ENCODE measurements around the gene TSHZ2. TPM values are rescaled to one million over a fixed set of nuclear protein-coding genes. Genes with fewer than 3 reads are reported as not detected.

TSHZ2 gene
- total and polyA plus RNA-seq, 2 of the 4 experiments (the other 2 are of a cell fraction): under 0.01 to 0.02 TPM

DNA sequence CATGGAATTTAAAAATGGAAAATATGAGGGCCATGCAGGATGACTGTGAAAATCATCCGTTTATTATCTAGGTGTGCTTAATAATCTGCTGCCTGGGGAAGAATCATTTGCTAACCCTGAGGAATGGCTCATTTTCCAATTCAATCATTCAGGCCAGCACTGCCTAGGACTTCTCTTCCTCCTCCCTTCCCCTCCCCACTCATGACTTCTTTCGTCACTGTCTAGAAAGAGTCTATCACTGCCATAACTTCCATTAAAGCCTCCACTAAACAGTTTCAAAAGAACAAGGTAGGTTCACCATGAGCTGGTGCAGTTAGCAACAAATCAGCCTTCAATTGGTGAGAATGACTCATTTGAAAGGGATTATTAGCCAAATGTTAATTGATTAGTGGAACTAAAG, 43.9 kb downstream of the TSHZ2 start:
- Histone ChIP-seq H3K9ac (ENCODE audit: low read depth, low read length) (no peak overlapping the region), H2AK5ac (ENCODE audit: low read depth, low read length) (no peak overlapping the region), H3K4me1 (ENCODE audit: control insufficient read depth, insufficient read depth, low read length) (no peaks in the 10 kb centered on the region), H4K20me1 (ENCODE audit: insufficient read depth, low read length) (no peaks in the 10 kb centered on the region), H3K27me3 (ENCODE audit: control insufficient read depth, insufficient read depth, low read length) (no peaks in the 10 kb centered on the region), H2AK9ac (replicated peaks; ENCODE audit: low read depth, low read length, poor library complexity) (no peak overlapping the region), H3K4me2 (ENCODE audit: low read depth, low read length) (no peak overlapping the region), H2BK20ac (ENCODE audit: low read depth, low read length) (no peak overlapping the region), H4K5ac (ENCODE audit: low read depth, low read length) (no peak overlapping the region), H3K4ac (ENCODE audit: low read depth, low read length) (no peak overlapping the region), H3K18ac (ENCODE audit: low read depth, low read length) (no peak overlapping the region), H2BK15ac (ENCODE audit: low read depth, low read length) (no peak overlapping the region), H3K36me3 (ENCODE audit: control insufficient read depth, insufficient read depth, low read length) (no peaks in the 10 kb centered on the region), H3K56ac (ENCODE audit: extremely low read depth, insufficient read depth, low read length) (no peak overlapping the region), H3K4me3 (ENCODE audit: insufficient read depth, low read depth, low read length) (no peak overlapping the region), H2AFZ (replicated peaks; ENCODE audit: low read length, poor library complexity) (no peak overlapping the region), H3K23ac (ENCODE audit: low read depth, low read length) (no peak overlapping the region), H4K91ac (ENCODE audit: insufficient read depth, low read depth, low read length) (no peak overlapping the region), H2BK120ac (ENCODE audit: low read depth, low read length) (no peak overlapping the region), H4K8ac (ENCODE audit: low read depth in 2 of 2, low read length in 2 of 2) (no peak overlapping the region), H3K9me1 (ENCODE audit: insufficient read depth, low read length) (no peaks in the 10 kb centered on the region), H3K79me1 (ENCODE audit: low read depth in 1 of 2, low read length in 2 of 2) (no peaks in the 10 kb centered on the region), H2BK5ac (ENCODE audit: low read depth, low read length, poor library complexity, severe bottlenecking) (no peak overlapping the region), H3K27ac (ENCODE audit: insufficient read depth, low read length) (no peak overlapping the region), H3K14ac (replicated peaks; ENCODE audit: low read depth, low read length) (no peak overlapping the region), H3K9me3 (ENCODE audit: control insufficient read depth, insufficient read depth, low read length) (0 out of 2 replicates have a peak, but pooled peaks cover 6% of the 10 kb centered on the region)
- POLR2A ChIA-PET (ENCODE audit: unreplicated experiment): no interaction called here
- TF ChIP-seq, protein P1, sequence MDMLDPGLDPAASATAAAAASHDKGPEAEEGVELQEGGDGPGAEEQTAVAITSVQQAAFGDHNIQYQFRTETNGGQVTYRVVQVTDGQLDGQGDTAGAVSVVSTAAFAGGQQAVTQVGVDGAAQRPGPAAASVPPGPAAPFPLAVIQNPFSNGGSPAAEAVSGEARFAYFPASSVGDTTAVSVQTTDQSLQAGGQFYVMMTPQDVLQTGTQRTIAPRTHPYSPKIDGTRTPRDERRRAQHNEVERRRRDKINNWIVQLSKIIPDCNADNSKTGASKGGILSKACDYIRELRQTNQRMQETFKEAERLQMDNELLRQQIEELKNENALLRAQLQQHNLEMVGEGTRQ (IDR thresholded peaks at IDR 0.05; ENCODE audit: low read depth, low read length): no peak
- TF ChIP-seq RFX5 (IDR thresholded peaks at IDR 0.05; ENCODE audit: low read depth, low read length) (no peak), CEBPB (IDR thresholded peaks at IDR 0.05; ENCODE audit: low read depth, low read length) (no peak), SMC3 (IDR thresholded peaks at IDR 0.05; ENCODE audit: low read depth, low read length) (no peak), BHLHE40 (IDR thresholded peaks at IDR 0.05; ENCODE audit: low read depth, low read length) (no peak), ELK1 (IDR thresholded peaks at IDR 0.05; ENCODE audit: borderline replicate concordance, low read depth, low read length) (no peak), MAZ (IDR thresholded peaks at IDR 0.05; ENCODE audit: borderline replicate concordance, low read depth, low read length) (no peak), RAD21 (IDR thresholded peaks at IDR 0.05; ENCODE audit: low read length) (no peak), CTCF (conservative IDR thresholded peaks at IDR 0.05; ENCODE audit: low read depth, low read length) (no peak), POLR2A (IDR thresholded peaks at IDR 0.05; ENCODE audit: low read depth, low read length) (no peak), MXI1 (IDR thresholded peaks at IDR 0.05; ENCODE audit: borderline replicate concordance, low read depth, low read length) (no peak), RCOR1 (IDR thresholded peaks at IDR 0.05; ENCODE audit: insufficient replicate concordance, low read length) (no peak), NFE2L2 (IDR thresholded peaks at IDR 0.05; ENCODE audit: low read depth, low read length) (no peak), MAFK (IDR thresholded peaks at IDR 0.05; ENCODE audit: low read depth, low read length) (no peak), FOS (IDR thresholded peaks at IDR 0.05; ENCODE audit: low read depth, low read length) (no peak), CHD1 (IDR thresholded peaks at IDR 0.05; ENCODE audit: low read depth, low read length) (no peak)
- in situ Hi-C loops (cut with MboI; ENCODE audit: low sequenced_read_pairs): no loop called here
- intact Hi-C loops (cut with micrococcal nuclease): no loop called here
- no CpG with 5 or more reads among the region's 2 CpGs for WGBS, 2 experiments (ENCODE audit: extremely low coverage in 2 of 2, insufficient read length in 1 of 2)
- DNase-seq: no peak
- dilution Hi-C loops (cut with HindIII; ENCODE audit: low sequenced_read_pairs, unreplicated experiment): no loop called here
- no TSS peak for BruUV-seq (replicated peaks)
- no peak for ATAC-seq (ENCODE audit: low read depth)
- CTCF ChIA-PET: no interaction called here

All from IMR-90 (cell line).